SK-N-SH treated with all-trans-retinoic acid at 6 μM for 48 hours (cell line): ENCODE results near the gene KCNA2.

Experiments used
- ARNTL ChIP-seq: fragments of 450-650 bp; formaldehyde crosslinking; IDR thresholded peaks from 2 replicates; pipeline ENCODE4 v1.5.0; 2020; ENCODE audit warnings: low read depth, mild to moderate bottlenecking, moderate library complexity, borderline replicate concordance
- BACH2 ChIP-seq: fragments of 250-450 bp; sonication (Bioruptor Pico); IDR thresholded peaks from 2 replicates; pipeline ENCODE4 v1.9.0; 2021; ENCODE audit warnings: mild to moderate bottlenecking, borderline replicate concordance
- CREB5 ChIP-seq: fragments of 250-450 bp; sonication (Bioruptor Pico); IDR thresholded peaks from 2 replicates; pipeline ENCODE4 v1.5.1; 2020; ENCODE audit warnings: low read depth, mild to moderate bottlenecking, moderate library complexity
- CSDC2 ChIP-seq: fragments of 250-450 bp; sonication (Bioruptor Pico); IDR thresholded peaks from 2 replicates; pipeline ENCODE4 v1.5.0; 2020; ENCODE audit warnings: mild to moderate bottlenecking, moderate library complexity
- ESRRG ChIP-seq: fragments of 250-450 bp; sonication (Bioruptor Pico); IDR thresholded peaks from 2 replicates; pipeline ENCODE4 v1.6.1; 2021; ENCODE audit warnings: mild to moderate bottlenecking
- ISL1 ChIP-seq: fragments of 250-450 bp; sonication (Bioruptor Pico); IDR thresholded peaks from 2 replicates; pipeline ENCODE4 v2.1.2; 2022; ENCODE audit warnings: mild to moderate bottlenecking, moderate library complexity
- OSR1 ChIP-seq: fragments of 250-450 bp; sonication (Bioruptor Pico); IDR thresholded peaks from 2 replicates; pipeline ENCODE4 v1.8.0; 2022; ENCODE audit warnings: moderate library complexity, mild to moderate bottlenecking, inconsistent platforms
- PATZ1 ChIP-seq: fragments of 250-450 bp; sonication (Bioruptor Pico); IDR thresholded peaks from 2 replicates; pipeline ENCODE4 v1.8.0; 2020; ENCODE audit warnings: mild to moderate bottlenecking, moderate library complexity, borderline replicate concordance
- RARB ChIP-seq: fragments of 250-450 bp; sonication (Bioruptor Pico); IDR thresholded peaks from 2 replicates; pipeline ENCODE4 v1.8.0; 2021; ENCODE audit warnings: mild to moderate bottlenecking, moderate library complexity
- TCF4 ChIP-seq: fragments of 250-450 bp; sonication (Bioruptor Pico); IDR thresholded peaks from 2 replicates; pipeline ENCODE4 v1.8.0; 2021; ENCODE audit warnings: mild to moderate bottlenecking, moderate library complexity, borderline replicate concordance
- ZC3H10 ChIP-seq: fragments of 250-450 bp; sonication (Bioruptor Pico); IDR thresholded peaks from 2 replicates; pipeline ENCODE4 v1.5.1; 2021; ENCODE audit warnings: mild to moderate bottlenecking, moderate library complexity
- ZFP30 ChIP-seq: fragments of 450-650 bp; formaldehyde crosslinking; IDR thresholded peaks from 2 replicates; pipeline ENCODE4 v1.5.0; 2022; ENCODE audit warnings: mild to moderate bottlenecking, moderate library complexity
- ZNF70 ChIP-seq: fragments of 450-650 bp; formaldehyde crosslinking; IDR thresholded peaks from 2 replicates; pipeline ENCODE4 v1.5.0; 2020; ENCODE audit warnings: mild to moderate bottlenecking, moderate library complexity

- no peak for TF ChIP-seq ARNTL (CRISPR knock-in tag)
- TF ChIP-seq ISL1: no peak
- no peak for TF ChIP-seq ESRRG (CRISPR knock-in tag)
- TF ChIP-seq TCF4: no peak
- no peak for TF ChIP-seq ZNF70 (CRISPR knock-in tag)
- no peak for TF ChIP-seq CSDC2 (CRISPR knock-in tag)
- TF ChIP-seq RARB: no peak
- TF ChIP-seq CREB5: no peak
- TF ChIP-seq OSR1 (CRISPR knock-in tag): no peak
- TF ChIP-seq ZC3H10 (CRISPR knock-in tag): no peak
- no peak for TF ChIP-seq ZFP30 (CRISPR knock-in tag)
- TF ChIP-seq BACH2 (CRISPR knock-in tag): no peak
- TF ChIP-seq PATZ1 (CRISPR knock-in tag): no peak
Observed at GRCh38 chr1:110617589-110617988, 11.4 kb upstream of the KCNA2 start.
